Mucosa of descending colon (tissue), 3 donors: ENCODE measurements around the gene S100A16. TPM values are rescaled to one million over a fixed set of nuclear protein-coding genes. Genes with fewer than 3 reads are reported as not detected.
A peak's percentile ranks its signal among the peaks of the same experiment; 100 is the strongest.

Source experiments
- ATAC-seq: fragments of 200-7000 bp; cut with Tn5 transposase; one replicate; pipeline ENCODE4 v1.9.1; 2020; ENCODE audit warnings: mild to moderate bottlenecking, moderate library complexity
- DNase-seq, 3 donors: peaks; one replicate each; pipeline ENCODE4 v3.0.0-alpha.2; 2020
- H3K36me3 ChIP-seq: fragments of 200-600 bp; one replicate; pipeline ENCODE4 v1.8.0; 2021; ENCODE audit warnings: low read depth, mild to moderate bottlenecking
- H3K4me1 ChIP-seq: fragments of 200-600 bp; one replicate; pipeline ENCODE4 v1.8.0; 2021; ENCODE audit warnings: low read depth, mild to moderate bottlenecking
- H3K4me3 ChIP-seq: fragments of 200-600 bp; one replicate; pipeline ENCODE4 v1.8.0; 2021; ENCODE audit warnings: mild to moderate bottlenecking
- H3K9me3 ChIP-seq: fragments of 200-600 bp; one replicate; pipeline ENCODE4 v1.8.0; 2021; ENCODE audit warnings: mild to moderate bottlenecking
- CTCF ChIP-seq: fragments of 200-600 bp; IDR thresholded peaks from one replicate; pipeline ENCODE4 v1.8.0; 2022; ENCODE audit warnings: antibody characterized with exemption, mild to moderate bottlenecking
- intact Hi-C, 2 donors: fragments of 100-400 bp; cut with DNase I in 1 of 2; cut with micrococcal nuclease in 1 of 2; formaldehyde crosslinking; loops; one replicate each; pipeline versions ENCODE4 v1.11.0 to v1.11.1; 2022; cut with DNase I, micrococcal nuclease
- total RNA-seq, 3 donors: library from RNA; stranded (reverse); fragmentation: NEBNext Ultra II Directional in 2 of 3; extraction: Animal tissue kit (Norgen Biotek cat#: 25700) in 2 of 3; gene quantifications; one replicate each; pipeline versions ENCODE4 v1.2.1 to v1.2.4, GENCODE V29; 2021 to 2023
- donor health status: DM: no; HTN: no; CAD: no; lungs with moderate emphysema.
- donor health status: DM: no; HTN: no; CAD: no.
- donor health status: DM: no; HTN: yes; CAD: no.

S100A16 gene
- total RNA-seq, 3 donors from 2014 or later = 79.9 to 156 (median 139) TPM

- DNase-seq (peak; percentile 87 to 94 (median 90)), ATAC-seq (peak; percentile 72)
- intact Hi-C loops = no loop called here
- Histone ChIP-seq H3K4me1 (peaks cover 17% of the 10 kb centered on the region), H3K9me3 (no peaks in the 10 kb centered on the region), H3K4me3 (no peak overlapping the region), H3K36me3 (no peaks in the 10 kb centered on the region)
- no peak for TF ChIP-seq CTCF
These were observed 4.7 kb upstream of the S100A16 start for GRCh38 chr1:153617663-153618062.

- no peak for DNase-seq
- Histone ChIP-seq H3K4me3 (no peak overlapping the region), H3K9me3 (no peaks in the 10 kb centered on the region), H3K36me3 (no peaks in the 10 kb centered on the region), H3K4me1 (peaks cover 17% of the 10 kb centered on the region)
- no peak for TF ChIP-seq CTCF
- intact Hi-C loops = no loop called here
- ATAC-seq = peak; percentile 5
These were observed 4.0 kb upstream of the S100A16 start for GRCh38 chr1:153616917-153617311.

GRCh38 chr1:153616144-153616916, 3.4 kb upstream of the S100A16 start, which contains the start of gene S100A14:
Gene S100A14 (minus strand): TSS chr1:153616325. CDS start chr1:153615858, 467 bp downstream.
- Histone ChIP-seq H3K4me1 (peaks cover 17% of the 10 kb centered on the region), H3K9me3 (no peaks in the 10 kb centered on the region), H3K4me3 (no peak within 1 kb of the TSS), H3K36me3 (no peaks in the 10 kb centered on the region)
- peak; percentile 79 for ATAC-seq
- no peak for TF ChIP-seq CTCF
- intact Hi-C loops = no loop called here
- peak; percentile 93 to 96 (median 94) for DNase-seq

GRCh38 chr1:153615406-153615805, 2.5 kb upstream of the S100A16 start:
- ATAC-seq (no peak), DNase-seq (peak in 1 of 3 donors; percentile 46)
- no peak overlapping the region for H3K4me3 ChIP-seq
- H3K36me3 ChIP-seq = no peaks in the 10 kb centered on the region
- no peaks in the 10 kb centered on the region for H3K9me3 ChIP-seq
- intact Hi-C loops = no loop called here
- peaks cover 25% of the 10 kb centered on the region for H3K4me1 ChIP-seq
- TF ChIP-seq CTCF = no peak

- intact Hi-C loops = no loop called here
- no peak for TF ChIP-seq CTCF
- DNase-seq (peak in 1 of 3 donors; percentile 32), ATAC-seq (no peak)
- Histone ChIP-seq H3K9me3 (no peaks in the 10 kb centered on the region), H3K4me1 (peaks cover 30% of the 10 kb centered on the region), H3K36me3 (no peaks in the 10 kb centered on the region), H3K4me3 (no peak overlapping the region)
These were observed 2.0 kb upstream of the S100A16 start for GRCh38 chr1:153614906-153615305.
